HepG2 (cell line): Measurements from ENCODE around the gene ESYT1. TPM values are rescaled to one million over a fixed set of nuclear protein-coding genes. Genes with fewer than 3 reads are reported as not detected.

Experiments used
- AKNA ChIP-seq: sonication (generic); formaldehyde crosslinking; IDR thresholded peaks from 2 replicates; pipeline ENCODE4 v1.4.0; 2020; ENCODE audit warnings: missing genetic modification reagents, borderline replicate concordance
- CENPT ChIP-seq: sonication (generic); formaldehyde crosslinking; IDR thresholded peaks from 2 replicates; pipeline ENCODE4 v1.8.0; 2022; ENCODE audit warnings: low read depth, mild to moderate bottlenecking, moderate library complexity, missing genetic modification reagents
- EP300 ChIP-seq, 3 experiments: sonication (generic) in 1 of 3; formaldehyde crosslinking in 1 of 3; IDR thresholded peaks; 2 replicates each; pipeline versions ENCODE4 v1.5.1 to v1.6.1; 2011 to 2020; ENCODE audit warnings: low read depth in 2 of 3, low read length in 2 of 3, borderline replicate concordance in 1 of 3, improper control_type of control experiment in 1 of 3, mild to moderate bottlenecking in 1 of 3, missing genetic modification reagents in 1 of 3, moderate library complexity in 1 of 3
- FOXK1 ChIP-seq: sonication (generic); formaldehyde crosslinking; IDR thresholded peaks from 2 replicates; pipeline ENCODE4 v1.4.0; 2020; ENCODE audit warnings: low read depth, missing genetic modification reagents, borderline replicate concordance
- HMGXB3 ChIP-seq: sonication (generic); formaldehyde crosslinking; IDR thresholded peaks from 2 replicates; pipeline ENCODE4 v1.4.0; 2020; ENCODE audit warnings: missing genetic modification reagents, borderline replicate concordance
- MED13 ChIP-seq: sonication (generic); formaldehyde crosslinking; IDR thresholded peaks from 2 replicates; pipeline ENCODE4 v1.5.0; 2020; ENCODE audit warnings: missing genetic modification reagents
- RBAK ChIP-seq: sonication (generic); formaldehyde crosslinking; IDR thresholded peaks from 2 replicates; pipeline ENCODE4 v1.5.1; 2020; ENCODE audit warnings: mild to moderate bottlenecking, missing genetic modification reagents
- SIN3A ChIP-seq: IDR thresholded peaks from 2 replicates; pipeline ENCODE4 v1.6.1; 2011; ENCODE audit warnings: low read depth, mild to moderate bottlenecking, control low read depth, low read length, borderline replicate concordance
- ZBTB14 ChIP-seq: sonication (generic); formaldehyde crosslinking; IDR thresholded peaks from 2 replicates; pipeline ENCODE4 v1.4.0; 2020; ENCODE audit warnings: missing genetic modification reagents
- ZFP82 ChIP-seq: sonication (generic); formaldehyde crosslinking; IDR thresholded peaks from 2 replicates; pipeline ENCODE4 v1.5.1; 2020; ENCODE audit warnings: mild to moderate bottlenecking, missing genetic modification reagents, borderline replicate concordance
- ZNF484 ChIP-seq: sonication (generic); formaldehyde crosslinking; IDR thresholded peaks from 2 replicates; pipeline ENCODE4 v1.5.1; 2020; ENCODE audit warnings: mild to moderate bottlenecking, low read depth, missing genetic modification reagents, borderline replicate concordance
- ZNF576 ChIP-seq: sonication (generic); formaldehyde crosslinking; IDR thresholded peaks from 2 replicates; pipeline ENCODE4 v1.4.0; 2020; ENCODE audit warnings: mild to moderate bottlenecking, missing genetic modification reagents
- ZSCAN5A ChIP-seq: sonication (generic); formaldehyde crosslinking; IDR thresholded peaks from 2 replicates; pipeline ENCODE4 v1.8.0; 2022; ENCODE audit warnings: mild to moderate bottlenecking, missing genetic modification reagents, borderline replicate concordance
- polyA plus RNA-seq, 8 experiments: library from polyadenylated mRNA; depleted of rRNA in 3 of 8; stranded (reverse) in 7 of 8; unstranded in 1 of 8; fragments of >200 nt; fragmentation: Illumina TruSeq in 4 of 8; extraction: Trizol in 4 of 8; gene quantifications; 2 replicates each; pipeline versions ENCODE4 v1.2.1 to v1.2.3, GENCODE V29; 2011 to 2016; ENCODE audit warnings: low read depth in 4 of 8, missing spikeins in 1 of 8, mixed read lengths in 1 of 8; ENCODE audit not compliant: insufficient read depth in 1 of 8
- total RNA-seq, 5 experiments: library from RNA; depleted of rRNA; stranded (reverse); fragments of >200 nt; fragmentation: Illumina TruSeq; extraction: Trizol; gene quantifications; 2 replicates each; pipeline ENCODE4 v1.2.3, GENCODE V29; 2016; ENCODE audit warnings: low read depth in 1 of 5

ESYT1 gene
- total and polyA plus RNA-seq, 2 of the 13 experiments (the other 11 are each of a cell fraction or from before 2014, with no cell fraction given) = 66.9 to 71.0 TPM

GRCh38 chr12:56081393-56082347 is 46.4 kb upstream of the ESYT1 start (continued):
- TF ChIP-seq HMGXB3 (CRISPR knock-in tag) = peak; percentile 84; the same call in 1 of the 2 replicates
- TF ChIP-seq ZFP82 (CRISPR knock-in tag) = no peak
- TF ChIP-seq RBAK (CRISPR knock-in tag) = 0 out of 2 replicates have a peak, but pooled peaks have one; percentile 26
- TF ChIP-seq ZNF576 = 0 out of 2 replicates have a peak, but pooled peaks have one; percentile 47
- TF ChIP-seq ZBTB14 (CRISPR knock-in tag) = no peak
- TF ChIP-seq EP300 (IDR thresholded peaks at IDR 0.05; ENCODE audit: low read depth in 2 of 2, low read length in 2 of 2) = peak; percentile 93 to 97; a peak in 3 of 4 replicates
- peak; percentile 98 for TF ChIP-seq EP300 (CRISPR knock-in tag; IDR thresholded peaks at IDR 0.05; ENCODE audit: borderline replicate concordance)
- TF ChIP-seq ZNF484 (CRISPR knock-in tag) = no peak
- TF ChIP-seq AKNA (CRISPR knock-in tag) = no peak
- peak; percentile 88; the same call in 1 of the 2 replicates for TF ChIP-seq MED13
- peak; percentile 96 for TF ChIP-seq FOXK1 (CRISPR knock-in tag)
- TF ChIP-seq ZSCAN5A (CRISPR knock-in tag) = no peak; the same call in 1 of the 2 replicates
- peak; percentile 55; the same call in 1 of the 2 replicates for TF ChIP-seq SIN3A
- TF ChIP-seq CENPT (CRISPR knock-in tag) = no peak
